ENCODE results near the gene CCNK.

The CCNK gene

GRCh38 chr14:99478128-99478527 is 3.1 kb upstream of the CCNK start:
- H3K4me3 ChIP-seq (ENCODE audit: low read length) = no peak overlapping the region
- H3K4me1 ChIP-seq (ENCODE audit: control insufficient read depth, low read length) = peaks cover 29% of the 10 kb centered on the region
- no peaks in the 10 kb centered on the region for H3K27me3 ChIP-seq (ENCODE audit: control insufficient read depth, low read length)
- no peak overlapping the region for H3K27ac ChIP-seq (ENCODE audit: low read depth, low read length)
- H3K4me2 ChIP-seq (ENCODE audit: low read length) = no peak overlapping the region
- no peaks in the 10 kb centered on the region for H3K9me3 ChIP-seq (ENCODE audit: control insufficient read depth, insufficient read depth, low read length)
- H3K79me2 ChIP-seq (ENCODE audit: control insufficient read depth, low read length) = peaks cover 90% of the 10 kb centered on the region
- H3K36me3 ChIP-seq (ENCODE audit: control insufficient read depth, low read length) = peaks cover 8% of the 10 kb centered on the region
- no peaks in the 10 kb centered on the region for H3K9me2 ChIP-seq (replicated peaks; ENCODE audit: control insufficient read depth, low read length)
- no peaks in the 10 kb centered on the region for H3F3A ChIP-seq (ENCODE audit: control insufficient read depth, insufficient read depth)
- TF ChIP-seq, protein P1, sequence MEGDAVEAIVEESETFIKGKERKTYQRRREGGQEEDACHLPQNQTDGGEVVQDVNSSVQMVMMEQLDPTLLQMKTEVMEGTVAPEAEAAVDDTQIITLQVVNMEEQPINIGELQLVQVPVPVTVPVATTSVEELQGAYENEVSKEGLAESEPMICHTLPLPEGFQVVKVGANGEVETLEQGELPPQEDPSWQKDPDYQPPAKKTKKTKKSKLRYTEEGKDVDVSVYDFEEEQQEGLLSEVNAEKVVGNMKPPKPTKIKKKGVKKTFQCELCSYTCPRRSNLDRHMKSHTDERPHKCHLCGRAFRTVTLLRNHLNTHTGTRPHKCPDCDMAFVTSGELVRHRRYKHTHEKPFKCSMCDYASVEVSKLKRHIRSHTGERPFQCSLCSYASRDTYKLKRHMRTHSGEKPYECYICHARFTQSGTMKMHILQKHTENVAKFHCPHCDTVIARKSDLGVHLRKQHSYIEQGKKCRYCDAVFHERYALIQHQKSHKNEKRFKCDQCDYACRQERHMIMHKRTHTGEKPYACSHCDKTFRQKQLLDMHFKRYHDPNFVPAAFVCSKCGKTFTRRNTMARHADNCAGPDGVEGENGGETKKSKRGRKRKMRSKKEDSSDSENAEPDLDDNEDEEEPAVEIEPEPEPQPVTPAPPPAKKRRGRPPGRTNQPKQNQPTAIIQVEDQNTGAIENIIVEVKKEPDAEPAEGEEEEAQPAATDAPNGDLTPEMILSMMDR (IDR thresholded peaks at IDR 0.05; ENCODE audit: low read depth, low read length, poor library complexity, severe bottlenecking) = no peak
- no peak for TF ChIP-seq EZH2phosphoT487 (IDR thresholded peaks at IDR 0.05; ENCODE audit: borderline replicate concordance, low read length)
- H4K20me1 ChIP-seq (ENCODE audit: control insufficient read depth, insufficient read depth, low read depth, low read length) = peaks cover 59% of the 10 kb centered on the region

DNA sequence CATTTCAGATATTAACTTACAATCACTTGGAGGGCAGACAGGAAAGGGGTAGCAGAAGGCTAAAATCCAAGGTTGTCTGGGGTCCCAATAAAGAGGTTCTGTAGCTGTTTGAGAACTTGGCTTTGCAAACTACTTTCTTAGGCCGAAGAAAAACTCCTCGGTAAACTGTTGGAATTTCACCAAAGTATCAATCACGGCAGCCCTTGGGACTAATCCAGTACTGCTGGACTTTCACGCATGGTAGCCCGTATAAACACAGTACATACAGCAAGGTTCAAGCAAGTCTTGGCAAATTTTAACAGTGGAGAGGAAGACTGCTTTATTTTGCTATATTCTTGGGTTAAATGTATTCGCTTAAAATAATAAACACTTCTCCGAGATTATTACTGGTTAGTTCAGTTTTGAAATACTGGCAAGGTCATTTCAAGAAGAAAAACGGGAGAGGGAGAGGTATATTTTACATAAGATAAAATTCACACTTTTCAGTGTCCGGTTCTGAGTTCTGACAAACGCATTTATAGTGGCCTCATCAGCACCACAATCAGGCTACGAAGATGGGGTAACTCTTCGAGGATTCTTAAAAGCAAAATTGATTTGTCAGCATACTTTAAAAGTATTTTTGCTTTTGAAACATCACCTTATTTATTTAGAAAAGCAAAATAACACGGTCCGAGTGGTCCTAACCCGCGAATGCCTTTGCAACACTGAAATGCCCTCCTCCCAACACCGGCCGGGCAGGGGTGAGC is 1.9 kb upstream of the CCNK start:
- peaks cover 35% of the 10 kb centered on the region for H3K4me1 ChIP-seq (ENCODE audit: control insufficient read depth, low read length)
- peaks cover 90% of the 10 kb centered on the region for H3K79me2 ChIP-seq (ENCODE audit: control insufficient read depth, low read length)
- H4K20me1 ChIP-seq (ENCODE audit: control insufficient read depth, insufficient read depth, low read depth, low read length) = peaks cover 65% of the 10 kb centered on the region
- peak overlapping the region; percentile 94 for H3K4me2 ChIP-seq (ENCODE audit: low read length)
- H3K9me3 ChIP-seq (ENCODE audit: control insufficient read depth, insufficient read depth, low read length) = no peaks in the 10 kb centered on the region
- no peak overlapping the region for H3K27ac ChIP-seq (ENCODE audit: low read depth, low read length)
- no peaks in the 10 kb centered on the region for H3F3A ChIP-seq (ENCODE audit: control insufficient read depth, insufficient read depth)
- peaks cover 8% of the 10 kb centered on the region for H3K36me3 ChIP-seq (ENCODE audit: control insufficient read depth, low read length)
- TF ChIP-seq, protein P1 (IDR thresholded peaks at IDR 0.05; ENCODE audit: low read depth, low read length, poor library complexity, severe bottlenecking) = no peak
- TF ChIP-seq EZH2phosphoT487 (IDR thresholded peaks at IDR 0.05; ENCODE audit: borderline replicate concordance, low read length) = no peak
- no peaks in the 10 kb centered on the region for H3K9me2 ChIP-seq (replicated peaks; ENCODE audit: control insufficient read depth, low read length)
- no peaks in the 10 kb centered on the region for H3K27me3 ChIP-seq (ENCODE audit: control insufficient read depth, low read length)
- H3K4me3 ChIP-seq (ENCODE audit: low read length) = peak overlapping the region; percentile 82

DNA sequence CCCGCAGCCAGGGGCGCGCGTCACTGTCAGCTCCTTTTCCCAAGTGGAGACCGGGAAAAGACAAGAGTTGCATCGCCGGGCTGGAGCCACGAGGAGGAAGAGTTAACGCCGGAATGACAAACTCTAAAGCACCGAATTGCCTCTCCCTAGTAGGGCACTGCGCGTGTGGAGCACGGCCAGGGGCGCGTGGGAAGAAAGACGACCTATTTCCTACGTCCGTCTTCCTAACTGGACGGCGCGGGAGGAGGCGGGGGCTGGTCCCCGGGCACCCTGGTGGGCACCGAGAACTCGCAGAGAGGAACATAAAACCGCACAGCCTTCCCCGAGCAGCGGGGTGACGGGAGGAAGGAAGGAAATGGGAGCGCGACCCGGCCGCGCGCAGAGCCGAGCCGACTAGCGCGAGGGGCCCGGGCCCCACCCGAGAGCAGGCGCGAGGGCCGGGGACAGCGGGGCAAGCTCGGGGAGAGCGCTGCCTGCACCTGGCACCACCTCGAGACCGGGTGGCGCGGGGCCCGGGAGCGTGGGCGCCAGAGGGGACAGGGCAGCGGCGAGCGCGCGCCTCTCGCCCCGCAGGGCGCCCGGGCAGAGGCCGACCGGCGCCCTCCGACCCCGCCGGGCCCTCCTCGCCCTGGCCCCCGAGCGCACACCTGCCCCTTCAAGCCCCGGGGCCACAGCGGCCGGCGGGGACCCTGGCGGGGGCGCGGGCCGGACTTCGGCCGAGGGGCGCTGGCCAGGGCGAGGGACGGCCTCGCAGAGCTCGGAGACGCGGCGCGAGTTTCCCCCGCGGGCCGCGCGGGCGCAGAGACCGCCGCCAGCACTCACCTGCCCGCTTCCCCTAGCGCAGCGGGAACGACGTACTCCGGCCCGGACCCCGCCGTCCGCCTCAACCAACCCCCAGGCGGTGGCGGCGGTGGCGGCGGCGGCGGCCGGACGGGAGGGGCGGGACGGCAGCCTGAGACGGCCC is 1.0 kb upstream of the CCNK start, which contains the start of gene SETD3:
TSS of gene SETD3 (minus strand) at position 954 of the 964 bp plus-strand sequence. CDS start 15,054 bp downstream, outside the sequence.
- Histone ChIP-seq H3K27me3 (ENCODE audit: control insufficient read depth, low read length) (no peaks in the 10 kb centered on the region), H3K9me3 (ENCODE audit: control insufficient read depth, insufficient read depth, low read length) (no peaks in the 10 kb centered on the region), H3K9me2 (replicated peaks; ENCODE audit: control insufficient read depth, low read length) (no peaks in the 10 kb centered on the region), H3K79me2 (ENCODE audit: control insufficient read depth, low read length) (peaks cover 90% of the 10 kb centered on the region), H3K4me1 (ENCODE audit: control insufficient read depth, low read length) (peaks cover 35% of the 10 kb centered on the region), H3K4me2 (ENCODE audit: low read length) (peak within 1 kb of the TSS; percentile 95), H3K4me3 (ENCODE audit: low read length) (peak within 1 kb of the TSS; percentile 99), H3K36me3 (ENCODE audit: control insufficient read depth, low read length) (peaks cover 8% of the 10 kb centered on the region), H3K27ac (ENCODE audit: low read depth, low read length) (peak within 1 kb of the TSS; percentile 37), H4K20me1 (ENCODE audit: control insufficient read depth, insufficient read depth, low read depth, low read length) (peaks cover 61% of the 10 kb centered on the region), H3F3A (ENCODE audit: control insufficient read depth, insufficient read depth) (no peaks in the 10 kb centered on the region)
- no peak for TF ChIP-seq EZH2phosphoT487 (IDR thresholded peaks at IDR 0.05; ENCODE audit: borderline replicate concordance, low read length)
- TF ChIP-seq, protein P1 (IDR thresholded peaks at IDR 0.05; ENCODE audit: low read depth, low read length, poor library complexity, severe bottlenecking) = no peak
